Mesenchymal stem cell (in vitro differentiated cells and primary cell): ENCODE data around the gene ATXN7L1.
A peak's percentile ranks its signal among the peaks of the same experiment; 100 is the strongest.

Experiments used
- DNase-seq: peaks from one replicate; pipeline ENCODE4 v3.0.0-alpha.2; 2013
- H2AFZ ChIP-seq: one replicate; pipeline ENCODE4 v1.6.1; 2013; ENCODE audit warnings: low read depth, mild to moderate bottlenecking, control low read depth, inconsistent platforms, low read length, moderate library complexity
- H2AK5ac ChIP-seq: 2 replicates; pipeline ENCODE4 v1.6.1; 2013; ENCODE audit warnings: low read length, moderate library complexity, mild to moderate bottlenecking, inconsistent platforms; ENCODE audit not compliant: severe bottlenecking
- H2BK120ac ChIP-seq: one replicate; pipeline ENCODE4 v1.6.1; 2013; ENCODE audit warnings: low read depth, mild to moderate bottlenecking, inconsistent platforms, low read length, moderate library complexity
- H2BK12ac ChIP-seq, 2 experiments: one replicate each; pipeline ENCODE4 v1.6.1; 2013; ENCODE audit warnings: inconsistent platforms in 2 of 2, low read length in 2 of 2, mild to moderate bottlenecking in 2 of 2, moderate library complexity in 2 of 2, control low read depth in 1 of 2
- H2BK15ac ChIP-seq: one replicate; pipeline ENCODE4 v1.6.1; 2013; ENCODE audit warnings: mild to moderate bottlenecking, low read depth, inconsistent platforms; ENCODE audit not compliant: poor library complexity, severe bottlenecking
- H2BK5ac ChIP-seq: 2 replicates; pipeline ENCODE4 v1.6.1; 2013; ENCODE audit warnings: low read depth, mild to moderate bottlenecking, low read length, control low read depth, inconsistent platforms; ENCODE audit not compliant: poor library complexity, severe bottlenecking
- H3K14ac ChIP-seq, 2 experiments: one replicate each; pipeline ENCODE4 v1.6.1; 2013; ENCODE audit warnings: inconsistent platforms in 2 of 2, low read length in 2 of 2, control low read depth in 1 of 2, mild to moderate bottlenecking in 1 of 2, moderate library complexity in 1 of 2
- H3K18ac ChIP-seq, 2 experiments: one replicate each; pipeline ENCODE4 v1.6.1; 2013; ENCODE audit warnings: inconsistent platforms in 2 of 2, low read length in 2 of 2, control low read depth in 1 of 2, low read depth in 1 of 2, mild to moderate bottlenecking in 1 of 2
- H3K23ac ChIP-seq, 2 experiments: one replicate each; pipeline ENCODE4 v1.6.1; 2013; ENCODE audit warnings: inconsistent platforms in 2 of 2, low read length in 2 of 2, mild to moderate bottlenecking in 2 of 2, moderate library complexity in 2 of 2, control low read depth in 1 of 2
- H3K27ac ChIP-seq: 2 replicates; pipeline ENCODE4 v1.5.1; 2013; ENCODE audit warnings: mild to moderate bottlenecking, moderate library complexity, low read length, control low read depth, inconsistent platforms; ENCODE audit not compliant: poor library complexity, severe bottlenecking
- H3K27me3 ChIP-seq, 2 experiments: 2 replicates each; pipeline versions ENCODE4 v1.6.1 to v1.7.0; 2013; ENCODE audit warnings: low read length in 2 of 2, mild to moderate bottlenecking in 2 of 2, moderate library complexity in 2 of 2, control low read depth in 1 of 2, inconsistent platforms in 1 of 2; ENCODE audit not compliant: control insufficient read depth in 1 of 2, insufficient read depth in 1 of 2
- H3K36me3 ChIP-seq, 2 experiments: 2 replicates each; pipeline versions ENCODE4 v1.6.1 to v1.7.0; 2013; ENCODE audit warnings: low read length in 2 of 2, control low read depth in 1 of 2, inconsistent platforms in 1 of 2, low read depth in 1 of 2, mild to moderate bottlenecking in 1 of 2; ENCODE audit not compliant: insufficient read depth in 2 of 2, control insufficient read depth in 1 of 2
- H3K4ac ChIP-seq, 2 experiments: one replicate each; pipeline ENCODE4 v1.6.1; 2013; ENCODE audit warnings: inconsistent platforms in 2 of 2, low read length in 2 of 2, mild to moderate bottlenecking in 2 of 2, moderate library complexity in 2 of 2, control low read depth in 1 of 2, low read depth in 1 of 2
- H3K4me1 ChIP-seq: 2 replicates; pipeline ENCODE4 v1.6.1; 2013; ENCODE audit warnings: low read depth, low read length, control low read depth; ENCODE audit not compliant: control insufficient read depth, insufficient read depth
- H3K4me2 ChIP-seq: 2 replicates; pipeline ENCODE4 v1.6.1; 2013; ENCODE audit warnings: low read length, mild to moderate bottlenecking, inconsistent platforms; ENCODE audit not compliant: poor library complexity, severe bottlenecking
- H3K4me3 ChIP-seq, 2 experiments: 2 replicates each; pipeline versions ENCODE4 v1.5.1 to v1.7.0; 2013; ENCODE audit warnings: low read length in 2 of 2, mild to moderate bottlenecking in 2 of 2, control low read depth in 1 of 2, low read depth in 1 of 2; ENCODE audit not compliant: insufficient read depth in 1 of 2
- H3K79me1 ChIP-seq: replicated peaks from 2 replicates; pipeline ENCODE4 v1.6.1; 2013; ENCODE audit warnings: mild to moderate bottlenecking, control low read depth, low read length, inconsistent platforms; ENCODE audit not compliant: poor library complexity, severe bottlenecking
- H3K9ac ChIP-seq: 2 replicates; pipeline ENCODE4 v1.7.0; 2013; ENCODE audit warnings: mild to moderate bottlenecking, low read length, moderate library complexity
- H3K9me3 ChIP-seq: 2 replicates; pipeline ENCODE4 v1.7.0; 2013; ENCODE audit warnings: mild to moderate bottlenecking, low read length; ENCODE audit not compliant: control insufficient read depth
- H4K8ac ChIP-seq: one replicate; pipeline ENCODE4 v1.6.1; 2013; ENCODE audit warnings: inconsistent platforms, mild to moderate bottlenecking, low read length, moderate library complexity
- H4K91ac ChIP-seq: one replicate; pipeline ENCODE4 v1.6.1; 2013; ENCODE audit warnings: mild to moderate bottlenecking, low read length, inconsistent platforms
- WGBS: methylation state at CpG from one replicate; pipeline ENCODE4 v1.1.7; 2013; ENCODE audit warnings: mixed read lengths; 5-methylcytosine and 5-hydroxymethylcytosine counted together

Gene ATXN7L1

GRCh38 chr7:105741982-105742381 lies 134.4 kb downstream of the ATXN7L1 start:
- no peak overlapping the region for H2BK120ac ChIP-seq
- 95% methylated on average over 4 of the region's 4 CpGs for WGBS
- H3K36me3 ChIP-seq, result peaks cover 0 to 3% of the 10 kb centered on the region in 2 experiments

GRCh38 chr7:105738133-105738532 lies 138.3 kb downstream of the ATXN7L1 start:
- WGBS, result 99% methylated on average over 2 of the region's 2 CpGs
- Histone ChIP-seq H3K9ac (no peak overlapping the region), H2AFZ (no peak overlapping the region), H4K8ac (no peak overlapping the region), H2BK15ac (no peak overlapping the region), H3K36me3 (peaks cover 0 to 3% of the 10 kb centered on the region in 2 experiments), H3K79me1 (peaks cover 6% of the 10 kb centered on the region), H3K4me3 (no peak overlapping the region), H2BK12ac (no peak overlapping the region), H3K9me3 (no peaks in the 10 kb centered on the region), H3K4ac (no peak overlapping the region), H3K27ac (no peak overlapping the region), H3K18ac (no peak overlapping the region), H3K14ac (no peak overlapping the region), H2AK5ac (no peak overlapping the region), H3K27me3 (no peaks in the 10 kb centered on the region), H4K91ac (no peak overlapping the region), H3K4me2 (no peak overlapping the region), H3K4me1 (peaks cover under 1% of the 10 kb centered on the region), H2BK120ac (no peak overlapping the region), H3K23ac (no peak overlapping the region), H2BK5ac (no peak overlapping the region)
- no peak for DNase-seq

More at GRCh38 chr7:105741982-105742381, 134.4 kb downstream of the ATXN7L1 start:
- Histone ChIP-seq H2BK12ac (no peak overlapping the region), H2BK5ac (no peak overlapping the region), H2AFZ (no peak overlapping the region), H2BK15ac (no peak overlapping the region), H3K9me3 (no peaks in the 10 kb centered on the region), H3K9ac (no peak overlapping the region), H4K8ac (no peak overlapping the region), H4K91ac (no peak overlapping the region), H3K14ac (no peak overlapping the region), H3K4me2 (no peak overlapping the region), H3K79me1 (peaks cover 6% of the 10 kb centered on the region), H3K4ac (no peak overlapping the region), H3K23ac (no peak overlapping the region), H3K4me3 (no peak overlapping the region), H3K27me3 (no peaks in the 10 kb centered on the region), H3K27ac (no peak overlapping the region), H2AK5ac (no peak overlapping the region), H3K18ac (no peak overlapping the region), H3K4me1 (peaks cover 5% of the 10 kb centered on the region)
- DNase-seq, result no peak

- H4K8ac ChIP-seq, result no peak overlapping the region
- H3K79me1 ChIP-seq, result peaks cover 5% of the 10 kb centered on the region
- no peaks in the 10 kb centered on the region for H3K9me3 ChIP-seq
- no peak overlapping the region for H2BK120ac ChIP-seq
- no peak overlapping the region for H2BK12ac ChIP-seq
- H3K14ac ChIP-seq, result no peak overlapping the region
- no peaks in the 10 kb centered on the region for H3K36me3 ChIP-seq
- H3K27ac ChIP-seq, result no peak overlapping the region
- H3K18ac ChIP-seq, result no peak overlapping the region
- H2BK15ac ChIP-seq, result no peak overlapping the region
- H3K4me2 ChIP-seq, result no peak overlapping the region
- H3K9ac ChIP-seq, result no peak overlapping the region
- H3K27me3 ChIP-seq, result no peaks in the 10 kb centered on the region
- H2AFZ ChIP-seq, result no peak overlapping the region
- no peak overlapping the region for H3K4ac ChIP-seq
- peak; percentile 23 for DNase-seq
- H3K4me1 ChIP-seq, result no peaks in the 10 kb centered on the region
- no peak overlapping the region for H3K4me3 ChIP-seq
- H2AK5ac ChIP-seq, result no peak overlapping the region
- H4K91ac ChIP-seq, result no peak overlapping the region
- WGBS, result 74% methylated on average over 6 of the region's 6 CpGs
- no peak overlapping the region for H2BK5ac ChIP-seq
- H3K23ac ChIP-seq, result no peak overlapping the region
Observed at GRCh38 chr7:105734233-105734632, 142.2 kb downstream of the ATXN7L1 start.

DNA sequence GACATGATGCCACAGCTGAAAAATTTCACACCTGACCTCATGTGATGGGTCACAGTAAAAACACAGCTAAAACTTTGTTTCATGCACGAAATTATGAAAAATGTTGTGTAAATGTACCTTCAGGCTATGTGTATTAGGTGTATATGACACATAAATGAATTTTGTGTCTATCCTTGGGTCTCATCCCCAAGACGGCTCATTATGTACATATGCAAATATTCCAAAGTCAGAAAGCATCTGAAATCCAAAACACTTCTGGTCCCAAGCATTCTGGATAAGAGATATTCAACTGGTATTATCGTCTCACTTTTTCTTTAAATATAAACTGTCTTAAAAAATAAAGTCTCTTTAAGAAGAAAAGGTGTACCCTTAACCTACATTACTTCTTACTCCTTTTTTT lies 145.4 kb downstream of the ATXN7L1 start:
- no peak overlapping the region for H3K27ac ChIP-seq
- peaks cover 4% of the 10 kb centered on the region for H3K79me1 ChIP-seq
- no peak overlapping the region for H2AK5ac ChIP-seq
- no peaks in the 10 kb centered on the region for H3K4me1 ChIP-seq
- no peak overlapping the region for H3K4ac ChIP-seq
- no peaks in the 10 kb centered on the region for H3K9me3 ChIP-seq
- no peak overlapping the region for H2BK5ac ChIP-seq
- no peak overlapping the region for H3K18ac ChIP-seq
- no peak overlapping the region for H3K4me2 ChIP-seq
- H2BK15ac ChIP-seq, result no peak overlapping the region
- no peak overlapping the region for H2BK120ac ChIP-seq
- H3K4me3 ChIP-seq, result no peak overlapping the region
- H2AFZ ChIP-seq, result no peak overlapping the region
- peaks cover 0 to 6% of the 10 kb centered on the region in 2 experiments for H3K36me3 ChIP-seq
- no peak overlapping the region for H3K9ac ChIP-seq
- no peaks in the 10 kb centered on the region for H3K27me3 ChIP-seq
- no peak overlapping the region for H4K91ac ChIP-seq
- no peak overlapping the region for H3K14ac ChIP-seq
- no peak overlapping the region for H4K8ac ChIP-seq
- no peak overlapping the region for H3K23ac ChIP-seq
- 93% methylated on average over 2 of the region's 3 CpGs for WGBS
- H2BK12ac ChIP-seq, result no peak overlapping the region
- no peak for DNase-seq
